Osteoblast (primary cell): Measurements from ENCODE around the gene PCDHGB4. TPM values are rescaled to one million over a fixed set of nuclear protein-coding genes. Genes with fewer than 3 reads are reported as not detected.
A peak's percentile ranks its signal among the peaks of the same experiment; 100 is the strongest.
"Not testable (repeated sequence)": the region's sequence is repeated elsewhere in the genome, so short reads cannot be mapped to it uniquely, and the experiment has no call there.

ENCODE experiments used
- DNase-seq: peaks from one replicate; pipeline ENCODE4 v3.0.0; 2011; ENCODE audit warnings: low spot score, mixed read lengths; ENCODE audit not compliant: insufficient read length; ENCODE audit errors: missing footprints
- H2AFZ ChIP-seq: 2 replicates; pipeline ENCODE4 v1.6.0; 2011; ENCODE audit warnings: mild to moderate bottlenecking, low read length
- H3K27ac ChIP-seq: 2 replicates; pipeline ENCODE4 v1.5.1; 2011; ENCODE audit warnings: mild to moderate bottlenecking, low read depth, low read length, moderate library complexity
- H3K27me3 ChIP-seq: 2 replicates; pipeline ENCODE4 v1.6.0; 2012; ENCODE audit warnings: mild to moderate bottlenecking, control low read depth, inconsistent platforms, low read length, moderate library complexity; ENCODE audit not compliant: insufficient read depth
- H3K36me3 ChIP-seq: 2 replicates; pipeline ENCODE4 v1.5.1; 2011; ENCODE audit warnings: mild to moderate bottlenecking, low read length, control low read depth, moderate library complexity; ENCODE audit not compliant: insufficient read depth
- H3K4me1 ChIP-seq: 2 replicates; pipeline ENCODE4 v1.5.1; 2011; ENCODE audit warnings: mild to moderate bottlenecking, low read length, control low read depth, moderate library complexity; ENCODE audit not compliant: insufficient read depth
- H3K4me2 ChIP-seq: 2 replicates; pipeline ENCODE4 v1.6.0; 2011; ENCODE audit warnings: mild to moderate bottlenecking, low read length; ENCODE audit not compliant: insufficient read depth
- H3K4me3 ChIP-seq: fragments of 200-600 bp; sonication (generic); 3 replicates; pipeline ENCODE4 v1.5.1; 2012; ENCODE audit warnings: mild to moderate bottlenecking, low read length, inconsistent platforms; ENCODE audit not compliant: insufficient read depth
- H3K79me2 ChIP-seq: 2 replicates; pipeline ENCODE4 v1.6.0; 2012; ENCODE audit warnings: mild to moderate bottlenecking, low read length, control low read depth, inconsistent platforms; ENCODE audit not compliant: insufficient read depth
- H3K9me3 ChIP-seq: 2 replicates; pipeline ENCODE4 v1.5.1; 2011; ENCODE audit warnings: low read depth, low read length, control low read depth
- H4K20me1 ChIP-seq: 2 replicates; pipeline ENCODE4 v1.6.0; 2012; ENCODE audit warnings: mild to moderate bottlenecking, low read length, control low read depth; ENCODE audit not compliant: insufficient read depth
- total RNA-seq: library from RNA; depleted of rRNA; stranded (reverse); fragments of >200 nt; gene quantifications from 2 replicates; pipeline ENCODE4 v1.2.3, GENCODE V29; 2012
- TF ChIP-seq, protein P1 (sequence below): IDR thresholded peaks from 2 replicates; pipeline ENCODE4 v1.5.1; 2011; ENCODE audit warnings: mild to moderate bottlenecking, low read depth, low read length, moderate library complexity; ENCODE audit errors: extremely low read depth

Gene PCDHGB4
- total RNA-seq = 14.1 and 15.9 TPM in 2 replicates

DNA sequence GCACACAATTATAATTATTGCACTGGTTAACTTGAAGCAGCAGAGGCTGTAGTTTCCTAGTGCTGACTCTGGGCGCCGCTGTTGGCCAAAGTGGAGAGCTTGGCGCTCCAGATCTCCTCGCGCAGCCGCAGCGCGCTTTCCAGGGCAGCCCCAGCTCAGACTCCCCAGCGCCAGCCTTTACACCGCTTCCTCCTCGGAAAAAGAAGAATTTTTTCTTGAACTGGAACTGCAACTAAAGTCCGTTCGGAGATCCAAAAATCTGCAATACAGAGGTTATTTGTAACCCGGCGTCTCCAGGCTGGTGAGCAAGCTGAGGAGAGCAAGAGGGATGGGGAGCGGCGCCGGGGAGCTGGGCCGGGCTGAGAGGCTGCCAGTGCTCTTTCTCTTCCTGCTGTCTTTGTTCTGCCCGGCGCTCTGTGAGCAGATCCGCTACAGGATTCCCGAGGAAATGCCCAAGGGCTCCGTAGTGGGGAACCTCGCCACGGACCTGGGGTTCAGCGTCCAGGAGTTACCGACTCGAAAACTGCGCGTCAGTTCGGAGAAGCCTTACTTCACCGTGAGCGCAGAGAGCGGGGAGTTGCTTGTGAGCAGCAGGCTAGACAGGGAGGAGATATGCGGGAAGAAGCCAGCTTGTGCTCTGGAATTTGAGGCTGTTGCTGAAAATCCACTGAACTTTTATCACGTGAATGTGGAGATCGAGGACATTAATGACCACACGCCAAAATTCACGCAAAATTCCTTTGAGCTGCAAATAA is at the start of gene PCDHGB4:
PCDHGB4 (plus strand) TSS at position 142 of the 755 bp plus-strand sequence; CDS start at position 329, 187 bp downstream.
- H3K9me3 ChIP-seq = peaks cover 12% of the 10 kb centered on the region
- DNase-seq = not testable (repeated sequence)
- peak within 1 kb of the TSS; percentile 37 for H3K4me2 ChIP-seq

DNA sequence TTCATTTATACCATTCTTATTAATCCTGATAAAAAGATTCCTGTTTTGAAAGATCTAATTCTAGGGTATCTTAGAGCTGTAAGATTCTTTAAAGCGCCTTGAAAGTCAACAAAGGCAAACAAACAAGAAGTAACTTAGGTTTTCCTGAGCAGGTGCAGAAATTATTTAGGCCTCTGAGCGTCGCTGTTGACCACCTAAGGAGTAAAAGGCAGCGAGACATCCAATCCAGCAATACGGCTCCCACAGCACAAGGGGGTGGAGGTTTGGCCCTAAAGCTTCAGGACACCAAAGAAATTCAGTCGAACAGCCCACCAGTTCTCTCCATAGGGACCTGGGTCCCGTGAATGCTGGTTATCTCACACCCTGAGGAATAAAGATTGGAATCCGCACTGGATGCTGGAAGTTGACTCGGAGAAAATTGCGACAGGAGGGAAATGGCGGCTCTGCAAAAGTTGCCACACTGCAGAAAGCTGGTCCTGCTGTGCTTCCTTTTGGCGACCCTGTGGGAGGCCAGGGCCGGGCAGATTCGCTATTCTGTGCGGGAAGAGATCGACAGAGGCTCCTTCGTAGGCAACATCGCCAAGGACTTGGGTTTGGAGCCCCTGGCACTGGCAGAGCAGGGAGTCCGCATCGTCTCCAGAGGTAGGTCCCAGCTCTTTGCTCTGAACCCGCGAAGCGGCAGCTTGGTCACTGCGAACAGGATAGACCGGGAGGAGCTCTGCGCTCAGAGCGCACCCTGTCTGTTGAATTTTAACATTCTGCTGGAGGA is 48.8 kb upstream of the PCDHGB4 start, which contains the start of gene PCDHGA2:
PCDHGA2 (plus strand) TSS at position 223 of the 769 bp plus-strand sequence.
- H3K27ac ChIP-seq = no peak within 1 kb of the TSS
- H3K36me3 ChIP-seq = no peaks in the 10 kb centered on the region
- peak within 1 kb of the TSS; percentile 85 for H3K4me2 ChIP-seq

More for the DNA sequence above, at the start of gene PCDHGB4:
- not testable (repeated sequence) for H3K27ac ChIP-seq, H3K4me1 ChIP-seq, H4K20me1 ChIP-seq, H3K36me3 ChIP-seq, H3K79me2 ChIP-seq, H3K27me3 ChIP-seq
- H2AFZ ChIP-seq = peak within 1 kb of the TSS; percentile 25
- peak within 1 kb of the TSS; percentile 69 for H3K4me3 ChIP-seq
- TF ChIP-seq, protein P1, sequence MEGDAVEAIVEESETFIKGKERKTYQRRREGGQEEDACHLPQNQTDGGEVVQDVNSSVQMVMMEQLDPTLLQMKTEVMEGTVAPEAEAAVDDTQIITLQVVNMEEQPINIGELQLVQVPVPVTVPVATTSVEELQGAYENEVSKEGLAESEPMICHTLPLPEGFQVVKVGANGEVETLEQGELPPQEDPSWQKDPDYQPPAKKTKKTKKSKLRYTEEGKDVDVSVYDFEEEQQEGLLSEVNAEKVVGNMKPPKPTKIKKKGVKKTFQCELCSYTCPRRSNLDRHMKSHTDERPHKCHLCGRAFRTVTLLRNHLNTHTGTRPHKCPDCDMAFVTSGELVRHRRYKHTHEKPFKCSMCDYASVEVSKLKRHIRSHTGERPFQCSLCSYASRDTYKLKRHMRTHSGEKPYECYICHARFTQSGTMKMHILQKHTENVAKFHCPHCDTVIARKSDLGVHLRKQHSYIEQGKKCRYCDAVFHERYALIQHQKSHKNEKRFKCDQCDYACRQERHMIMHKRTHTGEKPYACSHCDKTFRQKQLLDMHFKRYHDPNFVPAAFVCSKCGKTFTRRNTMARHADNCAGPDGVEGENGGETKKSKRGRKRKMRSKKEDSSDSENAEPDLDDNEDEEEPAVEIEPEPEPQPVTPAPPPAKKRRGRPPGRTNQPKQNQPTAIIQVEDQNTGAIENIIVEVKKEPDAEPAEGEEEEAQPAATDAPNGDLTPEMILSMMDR = peak; percentile 57

DNA sequence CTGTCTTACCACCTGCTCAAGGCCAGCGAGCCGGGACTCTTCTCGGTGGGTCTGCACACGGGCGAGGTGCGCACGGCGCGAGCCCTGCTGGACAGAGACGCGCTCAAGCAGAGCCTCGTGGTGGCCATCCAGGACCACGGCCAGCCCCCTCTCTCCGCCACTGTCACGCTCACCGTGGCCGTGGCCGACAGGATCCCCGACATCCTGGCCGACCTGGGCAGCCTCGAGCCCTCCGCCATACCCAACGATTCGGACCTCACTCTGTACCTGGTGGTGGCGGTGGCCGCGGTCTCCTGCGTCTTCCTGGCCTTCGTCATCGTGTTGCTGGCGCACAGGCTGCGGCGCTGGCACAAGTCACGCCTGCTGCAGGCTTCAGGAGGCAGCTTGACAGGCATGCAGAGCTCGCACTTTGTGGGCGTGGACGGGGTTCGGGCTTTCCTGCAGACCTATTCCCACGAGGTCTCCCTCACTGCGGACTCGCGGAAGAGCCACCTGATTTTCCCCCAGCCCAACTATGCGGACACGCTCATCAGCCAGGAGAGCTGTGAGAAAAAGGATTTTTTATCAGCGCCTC is 46.6 kb upstream of the PCDHGB4 start:
- H3K36me3 ChIP-seq, H3K79me2 ChIP-seq, H2AFZ ChIP-seq, H3K27ac ChIP-seq, DNase-seq, H3K4me1 ChIP-seq, H3K4me2 ChIP-seq, H4K20me1 ChIP-seq, H3K4me3 ChIP-seq, H3K9me3 ChIP-seq: not testable (repeated sequence)
- H3K27me3 ChIP-seq = peaks cover 27% of the 10 kb centered on the region

More for the DNA sequence above, 48.8 kb upstream of the PCDHGB4 start, which contains the start of gene PCDHGA2:
- TF ChIP-seq, protein P1 = peak; percentile 71
- Histone ChIP-seq H3K79me2 (no peaks in the 10 kb centered on the region), H3K4me3 (peak within 1 kb of the TSS; percentile 73), H3K4me1 (no peaks in the 10 kb centered on the region), H3K27me3 (peaks cover 22% of the 10 kb centered on the region), H4K20me1 (no peaks in the 10 kb centered on the region), H3K9me3 (peaks cover 2% of the 10 kb centered on the region), H2AFZ (peak within 1 kb of the TSS; percentile 94)
- DNase-seq = peak; percentile 82

DNA sequence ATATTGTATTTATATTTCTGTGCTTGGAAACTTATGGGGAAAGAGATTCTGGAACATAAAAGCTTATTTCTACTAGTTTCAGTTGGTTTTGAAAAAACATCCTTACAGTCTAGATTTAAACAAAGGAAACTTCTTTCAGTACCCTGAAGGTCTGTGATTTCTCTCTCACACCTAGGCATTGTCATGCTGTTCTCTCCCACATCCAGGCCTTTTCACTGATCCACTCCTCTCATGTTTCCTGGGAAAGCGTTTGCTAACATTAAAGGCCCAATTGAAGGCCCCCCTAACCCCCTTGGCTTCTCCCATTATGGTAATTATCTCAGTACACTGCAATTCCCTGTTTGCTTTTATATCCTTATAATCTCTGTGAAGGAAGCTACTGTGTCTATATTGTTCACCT is 44.7 kb upstream of the PCDHGB4 start:
- Histone ChIP-seq H3K4me2 (no peak overlapping the region), H3K4me1 (no peaks in the 10 kb centered on the region), H3K27ac (no peak overlapping the region), H3K9me3 (peaks cover 2% of the 10 kb centered on the region), H4K20me1 (no peaks in the 10 kb centered on the region), H3K4me3 (no peak overlapping the region), H3K27me3 (peaks cover 16% of the 10 kb centered on the region), H3K79me2 (no peaks in the 10 kb centered on the region), H2AFZ (no peak overlapping the region), H3K36me3 (no peaks in the 10 kb centered on the region)
- DNase-seq = no peak
- TF ChIP-seq, protein P1 = no peak
